Smooth muscle cell of trachea (primary cell): ENCODE measurements around the gene JMJD6. TPM values are rescaled to one million over a fixed set of nuclear protein-coding genes. Genes with fewer than 3 reads are reported as not detected.

Experiments
- total RNA-seq: library from RNA; depleted of rRNA; stranded (reverse); fragments of >200 nt; gene quantifications from 2 replicates; pipeline ENCODE4 v1.2.1, GENCODE V29; 2014

The JMJD6 gene
- total RNA-seq, result 20.5 and 22.0 TPM in 2 replicates

GRCh38 chr17:76726231-76726775, at the start of gene JMJD6:
Gene JMJD6, minus strand, starts transcription at chr17:76726606. Its CDS starts 131 bp downstream, at chr17:76726475.

DNA sequence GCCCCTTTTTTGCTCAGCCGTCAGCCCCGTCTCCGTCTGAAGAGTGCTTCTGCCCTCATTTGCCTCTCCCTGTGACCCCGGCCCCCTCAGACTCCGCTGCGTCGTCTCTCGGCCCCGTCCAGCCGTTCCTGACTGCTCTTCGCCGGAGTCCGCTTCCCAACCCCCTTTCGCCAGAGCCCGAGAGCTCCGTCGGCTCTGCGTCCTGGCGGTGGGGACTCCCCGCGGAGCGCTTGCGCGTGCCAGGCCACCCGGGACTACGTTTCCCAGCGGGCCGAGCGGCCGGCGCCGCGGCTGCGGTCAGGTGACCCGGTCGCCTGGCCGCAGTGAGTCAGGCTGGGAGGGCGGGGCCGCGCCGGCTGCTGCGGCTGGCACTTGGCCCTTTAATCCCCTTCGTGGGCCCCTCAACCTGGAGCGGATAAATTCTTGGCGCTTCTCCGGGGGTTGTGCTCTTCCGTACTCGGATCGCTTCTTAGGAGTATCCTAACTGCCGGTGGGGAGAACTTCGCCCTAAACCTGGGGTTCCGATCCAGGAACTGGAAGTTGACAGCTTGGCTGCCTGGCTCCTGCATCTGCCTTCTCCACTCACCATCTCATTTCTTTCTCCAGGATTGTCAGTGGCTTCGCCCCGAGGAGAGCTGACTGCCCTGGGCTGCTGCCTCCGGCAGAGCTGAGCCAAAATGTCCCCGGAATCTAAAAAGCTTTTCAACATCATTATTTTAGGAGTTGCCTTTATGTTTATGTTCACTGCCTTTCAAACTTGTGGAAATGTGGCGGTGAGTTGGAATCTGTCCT, 11.5 kb upstream of the JMJD6 start, which contains the start of gene MFSD11:
Gene MFSD11, plus strand, starts transcription at position 444 of the 792 bp plus-strand sequence. Its CDS starts 234 bp downstream, at position 678.

DNA sequence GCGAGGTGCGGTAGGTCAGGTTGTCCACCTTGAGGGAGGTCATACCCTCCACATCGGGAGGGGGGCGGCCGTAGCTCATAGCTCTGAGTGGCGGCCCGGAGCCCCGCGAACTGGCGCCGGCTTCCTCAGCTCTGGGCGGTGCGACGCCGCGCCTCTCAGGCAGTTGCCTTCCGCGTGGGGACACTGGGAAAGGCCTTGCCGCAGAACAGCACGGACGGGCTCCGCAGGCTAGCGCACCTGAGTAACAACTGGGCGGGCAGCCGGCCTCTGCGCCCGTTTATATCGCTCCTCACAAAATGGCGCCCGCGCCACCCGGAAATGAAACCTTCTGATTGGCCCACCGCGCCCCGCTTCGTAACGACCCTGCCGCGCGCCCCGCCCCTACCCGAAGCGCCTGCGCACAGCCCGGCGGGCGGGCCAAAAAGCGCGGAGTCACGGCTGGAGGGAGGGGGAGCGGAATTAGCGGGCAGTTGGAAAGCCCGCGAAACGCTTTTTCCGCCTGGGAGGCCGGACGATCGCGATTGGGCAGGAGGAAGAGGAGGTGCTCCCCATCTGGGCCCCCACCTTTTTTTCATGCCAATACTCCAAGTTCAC, 10.8 kb upstream of the JMJD6 start, which contains the start of gene SRSF2:
Gene SRSF2, minus strand, starts transcription at position 250 of the 594 bp plus-strand sequence. Its CDS starts 171 bp downstream, at position 79.

GRCh38 chr17:76726776-76727718, 641 bp upstream of the JMJD6 start, which contains the start of gene METTL23:
Gene METTL23, plus strand, starts transcription at chr17:76726839. Its CDS starts 2,872 bp downstream, at chr17:76729711.

GRCh38 chr17:76710863-76711611, 15.4 kb downstream of the JMJD6 start, which contains the start of gene MXRA7:
Gene MXRA7, minus strand, starts transcription at chr17:76710965. Its CDS starts 19 bp downstream, at chr17:76710946.

Other genes starting within 250 kb of the JMJD6 start
- 0.58 and 8.4 TPM in 2 replicates for gene RHBDF2, start 225.2 kb downstream of the JMJD6 start, total RNA-seq
- gene CYGB, start 188.9 kb downstream of the JMJD6 start, total RNA-seq, result 46.0 and 123 TPM in 2 replicates
- 10.2 and 14.7 TPM in 2 replicates for gene PRCD, start 186.6 kb downstream of the JMJD6 start, total RNA-seq
- gene ST6GALNAC2, start 140.7 kb downstream of the JMJD6 start, total RNA-seq, result 0.73 and 3.0 TPM in 2 replicates
- gene ST6GALNAC1, start 82.8 kb downstream of the JMJD6 start, total RNA-seq, result not detected in 2 replicates
- 158 and 232 TPM in 2 replicates for gene MXRA7, start 15.6 kb downstream of the JMJD6 start, total RNA-seq
- gene METTL23, start 233 bp upstream of the JMJD6 start, total RNA-seq, result 28.1 and 28.7 TPM in 2 replicates
- gene SRSF2, start 10.7 kb upstream of the JMJD6 start, total RNA-seq, result 178 and 194 TPM in 2 replicates
- gene MFSD11, start 11.5 kb upstream of the JMJD6 start, total RNA-seq, result 33.2 and 36.7 TPM in 2 replicates
- 0.15 and 0.17 TPM in 2 replicates for gene MGAT5B, start 141.8 kb upstream of the JMJD6 start, total RNA-seq